ENCODE results near the gene PIGC.

The PIGC gene

GRCh38 chr1:172443666-172444453 lies at the start of gene PIGC:
PIGC (minus strand) TSS chr1:172444069; CDS start chr1:172442622, 1,447 bp downstream.
- peak; percentile 85 for DNase-seq

DNA sequence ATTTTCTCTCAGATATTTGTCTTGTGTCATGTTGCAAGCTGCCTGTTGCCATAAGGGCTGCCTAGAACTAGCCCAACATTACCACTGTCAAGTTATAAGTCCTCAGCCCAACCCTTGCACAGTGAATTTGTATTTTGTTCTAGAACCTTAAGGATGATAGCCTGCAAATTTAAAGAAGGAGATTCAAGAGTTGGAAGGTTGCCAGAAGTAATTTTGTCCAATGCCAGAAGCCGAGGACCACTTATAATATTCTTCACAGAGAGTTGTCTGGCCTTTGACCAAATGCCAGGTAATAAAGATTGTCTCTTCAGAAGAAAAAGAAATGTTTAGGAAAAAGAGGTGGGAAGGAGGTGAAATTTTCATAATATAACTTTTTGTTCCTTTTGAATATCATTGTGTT lies 48.6 kb upstream of the PIGC start:
- no peak for DNase-seq

DNA sequence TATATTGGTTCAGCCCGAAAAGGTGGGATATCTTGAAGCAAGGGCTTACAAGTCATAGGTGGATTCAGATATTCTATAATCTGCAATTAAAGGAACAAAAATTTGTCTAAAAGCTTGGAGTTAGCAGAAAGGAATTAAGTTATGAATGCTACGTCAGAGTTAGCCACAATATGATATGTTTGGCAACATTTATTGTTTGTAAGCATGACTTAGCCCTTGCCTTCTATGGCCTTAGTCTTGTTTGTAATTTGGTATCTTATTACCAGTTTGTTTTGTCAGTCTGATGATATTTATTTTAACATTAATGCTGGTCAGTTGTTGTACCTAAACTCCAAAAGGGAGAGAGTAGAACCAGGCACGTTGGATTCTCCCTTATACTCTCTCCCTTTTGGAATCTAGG lies 46.0 kb upstream of the PIGC start:
- DNase-seq: no peak

DNA sequence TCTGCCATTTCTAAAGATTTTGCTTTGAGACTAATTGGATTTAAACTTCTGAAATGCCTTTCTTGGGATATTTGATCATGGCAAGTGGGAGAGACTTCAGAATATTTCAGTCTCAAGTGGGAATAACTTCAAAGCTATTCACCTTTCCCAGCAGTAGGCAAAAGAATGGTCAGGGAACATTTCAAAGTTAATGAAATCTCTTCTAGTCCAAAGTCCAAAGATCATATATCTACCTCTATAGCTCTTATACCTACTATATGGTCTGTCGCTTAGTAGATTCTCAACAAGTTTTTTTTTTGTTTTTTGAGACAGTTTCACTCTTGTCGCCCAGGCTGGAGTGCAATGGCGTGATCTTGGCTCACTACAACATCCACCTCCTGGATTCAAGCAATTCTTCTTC lies 44.5 kb upstream of the PIGC start:
- DNase-seq: no peak

GRCh38 chr1:172487550-172487949 lies 43.7 kb upstream of the PIGC start:
- no peak for DNase-seq

DNA sequence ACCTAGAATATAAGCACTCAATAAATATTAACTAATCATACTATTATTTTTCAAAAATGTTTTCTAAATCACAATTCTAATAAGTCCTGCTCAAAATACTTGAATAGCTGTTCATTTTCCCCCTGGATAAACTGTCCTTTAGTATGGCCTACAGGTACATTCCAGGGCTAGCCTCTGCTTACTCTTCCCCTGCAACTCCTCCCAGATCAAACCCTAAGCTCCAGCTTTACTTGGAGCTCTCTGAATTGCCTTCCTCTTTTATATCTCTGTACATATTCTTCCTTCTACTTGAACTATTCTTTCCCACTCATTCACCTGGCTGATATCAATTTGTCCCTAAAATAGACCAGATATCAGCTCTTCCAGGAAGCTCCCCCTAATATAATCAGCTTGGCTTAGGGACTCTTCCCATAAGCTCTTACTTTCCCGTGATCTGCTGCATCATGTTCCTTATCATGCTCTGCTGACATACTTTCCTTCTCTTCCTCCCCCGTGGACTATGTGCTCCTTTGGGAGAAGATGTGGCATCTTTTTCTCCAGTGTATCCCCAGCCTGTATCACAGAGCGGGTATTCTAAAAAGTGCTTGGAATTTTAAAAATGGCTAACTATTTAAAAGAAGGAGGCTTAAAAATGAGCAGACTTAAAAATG lies 43.1 kb upstream of the PIGC start:
- DNase-seq: no peak

DNA sequence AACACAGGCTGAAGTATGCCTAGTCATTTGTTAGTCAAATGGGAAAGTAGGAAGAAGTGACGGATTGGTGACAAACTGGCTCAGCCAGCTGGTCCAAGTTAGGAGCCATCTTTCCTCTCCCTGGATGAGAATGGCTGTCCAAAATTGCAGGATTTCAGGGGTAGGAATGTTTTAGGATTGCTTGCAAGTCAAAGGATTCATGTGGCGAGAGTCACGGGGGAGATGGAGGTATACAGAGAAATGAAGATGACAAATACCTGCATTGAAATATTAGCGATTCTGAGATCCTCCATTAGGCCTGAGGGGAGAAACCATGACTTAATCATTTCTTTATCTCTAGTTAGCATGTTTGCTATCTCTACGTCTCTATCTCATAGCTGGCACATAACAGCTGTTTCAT lies 41.8 kb upstream of the PIGC start:
- DNase-seq: no peak

- DNase-seq: no peak
These were observed 40.4 kb upstream of the PIGC start for GRCh38 chr1:172484252-172484651.

DNA sequence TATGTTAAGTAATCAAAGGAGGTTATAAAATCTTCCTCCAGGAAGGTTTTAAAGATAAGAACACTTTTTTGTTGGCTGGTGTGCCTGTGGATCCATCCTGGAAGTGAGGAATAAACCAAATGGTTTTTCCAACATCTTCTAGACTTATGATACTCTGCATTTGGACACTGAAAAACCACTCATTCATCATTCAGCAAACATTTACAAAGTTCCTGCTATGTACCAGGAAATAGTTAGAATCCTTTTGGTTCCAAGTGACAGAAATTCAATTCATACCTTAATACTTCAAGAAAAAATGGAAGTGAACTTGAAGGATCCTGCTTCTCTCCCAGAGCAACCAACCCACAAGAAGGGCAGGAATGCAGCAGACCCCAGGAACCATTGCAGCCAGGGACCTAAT lies 39.6 kb upstream of the PIGC start:
- no peak for DNase-seq

DNA sequence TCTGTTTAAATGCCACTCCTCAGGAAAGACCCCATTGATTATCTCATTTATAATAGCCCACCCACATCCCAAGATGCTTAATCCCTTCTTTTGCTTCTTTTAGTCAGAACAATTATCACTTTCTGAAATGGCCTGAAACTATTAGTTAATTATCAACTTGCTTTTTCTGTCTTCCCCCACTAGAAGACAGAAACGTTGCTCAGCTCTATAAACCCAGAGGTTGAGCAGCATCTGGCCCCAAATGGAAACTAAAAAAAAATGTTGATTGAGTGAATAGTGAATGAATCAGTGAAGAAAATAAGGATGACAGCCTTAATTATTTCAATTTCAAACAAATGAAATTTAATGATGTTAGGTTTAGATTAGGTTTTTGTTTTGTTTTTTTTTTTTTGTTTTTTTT lies 38.2 kb upstream of the PIGC start:
- no peak for DNase-seq

- DNase-seq: no peak
These were observed 36.6 kb upstream of the PIGC start for GRCh38 chr1:172480431-172480830.

DNA sequence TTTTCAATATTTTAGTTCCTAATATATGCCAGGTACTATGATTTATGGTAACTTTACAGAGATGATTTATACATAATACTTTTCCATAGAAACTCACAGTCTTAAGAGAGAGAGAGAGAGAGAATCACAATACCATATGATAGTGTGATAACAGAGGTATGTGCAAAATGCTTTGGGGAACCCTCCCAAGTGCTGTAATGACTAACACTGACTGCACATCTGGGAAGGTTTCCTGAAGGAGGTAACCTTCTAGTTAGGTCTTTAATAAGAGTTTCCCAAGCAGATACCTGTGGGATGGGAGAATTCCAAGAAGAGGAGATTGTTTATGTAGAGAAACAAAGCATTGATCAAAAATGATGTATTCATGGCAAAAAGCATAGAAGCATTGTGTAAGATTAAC lies 34.6 kb upstream of the PIGC start:
- no peak for DNase-seq

- no peak for DNase-seq
These were observed 33.9 kb upstream of the PIGC start for GRCh38 chr1:172477741-172478140.

DNA sequence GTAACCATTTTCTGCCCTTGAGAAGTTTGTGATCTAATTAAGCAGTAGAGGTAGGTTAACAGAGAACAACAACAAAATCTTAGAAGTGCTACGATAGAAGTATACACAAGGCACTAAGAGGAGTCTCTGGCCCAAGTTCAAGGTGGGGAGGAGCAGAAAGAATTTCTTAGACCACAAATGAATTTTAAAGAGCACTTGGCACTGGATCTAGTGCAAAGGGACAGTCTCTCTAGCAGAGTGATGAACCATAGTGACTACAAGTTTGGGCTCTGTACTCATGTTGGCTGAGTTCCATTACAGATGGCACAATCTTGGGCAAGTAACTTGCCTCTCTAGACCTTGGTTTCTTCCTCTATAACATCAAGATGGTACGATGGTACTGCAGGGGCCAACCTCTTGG lies 33.3 kb upstream of the PIGC start:
- no peak for DNase-seq

GRCh38 chr1:172476218-172476811 lies 32.4 kb upstream of the PIGC start:
- DNase-seq: no peak

DNA sequence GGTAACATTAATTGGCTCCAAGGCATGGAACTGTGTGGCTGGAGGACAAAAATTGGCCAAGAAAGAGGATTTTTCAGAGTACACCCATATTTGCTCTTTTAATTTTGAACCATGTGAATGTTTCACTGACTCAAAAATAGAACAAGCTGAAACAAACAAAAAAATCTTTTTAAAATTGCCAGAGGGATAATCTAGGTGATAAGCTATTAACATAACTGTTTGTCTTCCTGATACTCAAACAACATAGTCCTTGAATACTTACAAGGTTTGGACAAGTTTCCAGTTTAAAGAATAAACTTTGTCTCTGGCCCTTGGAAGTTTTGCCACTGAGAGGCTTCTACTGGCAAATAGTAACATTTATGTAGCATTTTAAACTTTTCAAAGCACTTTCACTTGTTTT lies 30.0 kb upstream of the PIGC start:
- no peak for DNase-seq

DNA sequence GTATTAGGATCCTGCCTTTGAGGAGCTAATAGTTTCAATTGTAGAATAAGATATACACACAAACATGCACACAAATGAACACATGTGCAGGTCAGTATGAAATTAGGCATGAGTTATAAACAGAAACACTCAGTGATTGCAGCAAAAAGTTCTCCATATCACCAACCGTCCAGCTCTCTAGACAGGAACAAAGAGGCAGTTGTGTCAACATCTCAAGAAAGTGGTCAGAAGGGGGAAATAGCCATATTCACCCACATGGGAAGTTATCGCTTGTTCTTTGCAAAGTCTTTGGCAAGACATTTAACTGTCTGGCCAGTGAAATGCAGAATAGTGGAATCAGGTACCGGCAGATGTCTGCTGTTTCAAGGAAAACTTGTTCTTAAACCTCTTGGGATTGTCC lies 29.4 kb upstream of the PIGC start:
- no peak for DNase-seq

- DNase-seq: no peak
These were observed 28.6 kb upstream of the PIGC start for GRCh38 chr1:172472495-172472894.

- DNase-seq: no peak
These were observed 27.8 kb upstream of the PIGC start for GRCh38 chr1:172471666-172472065.

DNA sequence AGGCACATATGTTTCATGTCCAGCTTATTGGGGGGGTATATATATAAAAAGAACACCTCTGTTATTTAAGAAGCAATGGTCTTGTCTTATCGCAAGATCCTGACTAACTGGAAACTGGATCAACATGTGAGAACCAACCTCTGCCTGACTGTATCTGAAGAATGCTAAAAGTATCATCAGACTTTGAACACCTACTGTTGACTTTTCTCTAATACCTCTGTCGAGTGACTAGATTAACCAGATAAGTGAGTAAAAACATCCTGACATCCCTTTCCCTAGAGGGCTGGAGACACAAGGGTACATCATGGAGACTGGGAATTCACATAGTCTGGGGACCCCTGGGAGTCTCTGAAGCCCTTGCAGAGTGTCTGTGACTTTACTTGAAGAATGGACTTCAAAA lies 26.3 kb upstream of the PIGC start:
- DNase-seq: no peak

DNA sequence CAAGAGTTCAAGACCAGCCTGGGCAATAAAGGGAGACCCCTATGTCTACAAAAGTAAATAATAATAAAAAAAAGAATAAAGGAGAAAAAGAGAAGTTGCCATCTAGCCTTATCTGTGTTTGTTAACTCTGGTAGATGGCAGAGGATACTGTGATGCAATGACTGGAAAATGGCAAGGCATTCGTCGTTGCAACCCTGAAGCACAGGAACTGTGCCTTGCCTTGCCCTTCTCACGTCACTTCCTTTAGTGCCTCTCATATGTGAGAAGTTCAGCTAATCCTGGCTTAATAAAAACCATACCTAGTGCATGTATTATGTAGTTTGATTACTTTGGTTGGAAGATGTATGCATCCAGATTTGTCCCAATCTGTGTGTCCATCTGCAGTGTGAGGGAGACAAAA lies 25.8 kb upstream of the PIGC start:
- no peak for DNase-seq

GRCh38 chr1:172468296-172468695 lies 24.4 kb upstream of the PIGC start:
- no peak for DNase-seq

DNA sequence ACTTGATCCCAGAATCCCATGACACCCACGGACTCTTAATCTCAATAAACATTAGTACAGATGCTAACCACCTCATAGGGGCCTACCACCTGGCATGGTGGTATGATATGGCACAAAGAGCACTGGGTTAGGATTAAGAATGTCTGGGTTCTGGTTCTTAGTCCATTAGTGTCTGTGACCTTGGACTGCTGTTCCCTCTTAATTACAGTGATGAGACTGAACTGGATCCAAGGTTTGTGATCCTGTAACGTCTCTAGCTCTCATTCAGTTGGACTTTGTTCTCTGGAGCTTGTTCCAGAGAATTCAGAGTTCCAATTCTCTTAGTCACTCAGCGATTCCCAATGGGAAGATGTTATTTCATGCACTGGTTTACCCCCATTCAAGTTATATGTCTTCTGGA lies 23.6 kb upstream of the PIGC start:
- no peak for DNase-seq

GRCh38 chr1:172466795-172467407 lies 23.0 kb upstream of the PIGC start:
- no peak for DNase-seq
